T-helper 1 cell treated with Interleukin-12 subunit alpha and Interleukin-12 subunit beta and Interleukin-4 antibody, amounts not matched to agents 30 μg/mL and 1 μg/mL, for 36 hours (primary cell): Measurements from ENCODE around the gene CPLX4.
"Not testable (repeated sequence)": the region's sequence is repeated elsewhere in the genome, so short reads cannot be mapped to it uniquely, and the experiment has no call there.

Experiments used
- H3K27ac Mint-ChIP-seq: one replicate; pipeline ENCODE4 v1.8.0; 2021; ENCODE audit warnings: mild to moderate bottlenecking, mixed read lengths
- H3K27me3 Mint-ChIP-seq: one replicate; pipeline ENCODE4 v1.8.0; 2021; ENCODE audit warnings: low read depth, mixed read lengths
- H3K36me3 Mint-ChIP-seq: one replicate; pipeline ENCODE4 v1.8.0; 2021; ENCODE audit warnings: low read depth, mixed read lengths
- H3K4me1 Mint-ChIP-seq: one replicate; pipeline ENCODE4 v1.8.0; 2021; ENCODE audit warnings: low read depth, mixed read lengths
- H3K4me3 Mint-ChIP-seq: one replicate; pipeline ENCODE4 v1.8.0; 2021; ENCODE audit warnings: mild to moderate bottlenecking, moderate library complexity, mixed read lengths
- H3K9me3 Mint-ChIP-seq: one replicate; pipeline ENCODE4 v1.8.0; 2021; ENCODE audit warnings: mixed read lengths

The CPLX4 gene

GRCh38 chr18:59269563-59270119 lies 48.8 kb downstream of the CPLX4 start:
- peak overlapping the region; percentile 43 for H3K4me3 Mint-ChIP-seq
- peaks cover 85% of the 10 kb centered on the region for H3K27me3 Mint-ChIP-seq
- H3K36me3 Mint-ChIP-seq = no peaks in the 10 kb centered on the region
- H3K4me1 Mint-ChIP-seq = peaks cover 17% of the 10 kb centered on the region
- H3K9me3 Mint-ChIP-seq = no peaks in the 10 kb centered on the region
- H3K27ac Mint-ChIP-seq = peak overlapping the region; percentile 45

- H3K27me3 Mint-ChIP-seq = peaks cover 85% of the 10 kb centered on the region
- H3K36me3 Mint-ChIP-seq = no peaks in the 10 kb centered on the region
- H3K4me3 Mint-ChIP-seq = peak overlapping the region; percentile 17
- H3K4me1 Mint-ChIP-seq = peaks cover 16% of the 10 kb centered on the region
- no peak overlapping the region for H3K27ac Mint-ChIP-seq
- no peaks in the 10 kb centered on the region for H3K9me3 Mint-ChIP-seq
Observed at GRCh38 chr18:59268721-59269562, 49.5 kb downstream of the CPLX4 start.

GRCh38 chr18:59268127-59268720 lies 50.2 kb downstream of the CPLX4 start:
- Mint-ChIP-seq H3K27ac (no peak overlapping the region), H3K4me3 (peak overlapping the region; percentile 14), H3K36me3 (no peaks in the 10 kb centered on the region)

GRCh38 chr18:59267503-59268126 lies 50.8 kb downstream of the CPLX4 start:
- Mint-ChIP-seq H3K4me3 (peak overlapping the region; percentile 14), H3K27me3 (peaks cover 92% of the 10 kb centered on the region), H3K4me1 (peaks cover 13% of the 10 kb centered on the region), H3K36me3 (no peaks in the 10 kb centered on the region), H3K9me3 (no peaks in the 10 kb centered on the region), H3K27ac (no peak overlapping the region)

More at GRCh38 chr18:59268127-59268720, 50.2 kb downstream of the CPLX4 start:
- Mint-ChIP-seq H3K27me3 (peaks cover 86% of the 10 kb centered on the region), H3K9me3 (no peaks in the 10 kb centered on the region), H3K4me1 (peaks cover 13% of the 10 kb centered on the region)

- Mint-ChIP-seq H3K4me3 (no peak overlapping the region), H3K36me3 (no peaks in the 10 kb centered on the region), H3K9me3 (no peaks in the 10 kb centered on the region), H3K27me3 (peaks cover 95% of the 10 kb centered on the region), H3K27ac (no peak overlapping the region), H3K4me1 (peaks cover 13% of the 10 kb centered on the region)
Observed at GRCh38 chr18:59266886-59267502, 51.5 kb downstream of the CPLX4 start.

- H3K9me3 Mint-ChIP-seq = no peaks in the 10 kb centered on the region
- peaks cover 13% of the 10 kb centered on the region for H3K4me1 Mint-ChIP-seq
- no peaks in the 10 kb centered on the region for H3K36me3 Mint-ChIP-seq
- H3K27ac Mint-ChIP-seq = no peak overlapping the region
- peaks cover 95% of the 10 kb centered on the region for H3K27me3 Mint-ChIP-seq
- peak overlapping the region; percentile 27 for H3K4me3 Mint-ChIP-seq
Observed at GRCh38 chr18:59266459-59266858, 52.0 kb downstream of the CPLX4 start.

- Mint-ChIP-seq H3K36me3 (no peaks in the 10 kb centered on the region), H3K4me1 (peaks cover 13% of the 10 kb centered on the region), H3K9me3 (no peaks in the 10 kb centered on the region), H3K27me3 (peaks cover 94% of the 10 kb centered on the region), H3K4me3 (peak overlapping the region; percentile 27), H3K27ac (no peak overlapping the region)
Observed at GRCh38 chr18:59265974-59266369, 52.5 kb downstream of the CPLX4 start.

GRCh38 chr18:59265246-59265973 lies 53.0 kb downstream of the CPLX4 start:
- no peak overlapping the region for H3K27ac Mint-ChIP-seq
- H3K4me1 Mint-ChIP-seq = peaks cover 13% of the 10 kb centered on the region
- H3K27me3 Mint-ChIP-seq = peaks cover 93% of the 10 kb centered on the region
- H3K4me3 Mint-ChIP-seq = peak overlapping the region; percentile 66
- no peaks in the 10 kb centered on the region for H3K9me3 Mint-ChIP-seq
- no peaks in the 10 kb centered on the region for H3K36me3 Mint-ChIP-seq

GRCh38 chr18:59264651-59265245 lies 53.7 kb downstream of the CPLX4 start:
- Mint-ChIP-seq H3K27ac (no peak overlapping the region), H3K4me1 (peaks cover 12% of the 10 kb centered on the region)

GRCh38 chr18:59264121-59264571 lies 54.3 kb downstream of the CPLX4 start:
- Mint-ChIP-seq H3K9me3 (no peaks in the 10 kb centered on the region), H3K4me3 (no peak overlapping the region), H3K4me1 (peaks cover 8% of the 10 kb centered on the region)

More at GRCh38 chr18:59264651-59265245, 53.7 kb downstream of the CPLX4 start:
- Mint-ChIP-seq H3K36me3 (no peaks in the 10 kb centered on the region), H3K27me3 (peaks cover 93% of the 10 kb centered on the region), H3K4me3 (peak overlapping the region; percentile 66), H3K9me3 (no peaks in the 10 kb centered on the region)

GRCh38 chr18:59263661-59264060 lies 54.8 kb downstream of the CPLX4 start:
- no peak overlapping the region for H3K27ac Mint-ChIP-seq
- H3K4me1 Mint-ChIP-seq = peaks cover 7% of the 10 kb centered on the region
- peaks cover 95% of the 10 kb centered on the region for H3K27me3 Mint-ChIP-seq
- H3K4me3 Mint-ChIP-seq = peak overlapping the region; percentile 55
- H3K9me3 Mint-ChIP-seq = no peaks in the 10 kb centered on the region
- H3K36me3 Mint-ChIP-seq = no peaks in the 10 kb centered on the region

More at GRCh38 chr18:59264121-59264571, 54.3 kb downstream of the CPLX4 start:
- H3K27ac Mint-ChIP-seq = no peak overlapping the region
- H3K36me3 Mint-ChIP-seq = no peaks in the 10 kb centered on the region
- H3K27me3 Mint-ChIP-seq = peaks cover 94% of the 10 kb centered on the region

GRCh38 chr18:59262243-59262642 lies 56.2 kb downstream of the CPLX4 start:
- not testable (repeated sequence) for H3K9me3 Mint-ChIP-seq, H3K4me1 Mint-ChIP-seq, H3K36me3 Mint-ChIP-seq, H3K4me3 Mint-ChIP-seq, H3K27ac Mint-ChIP-seq
- H3K27me3 Mint-ChIP-seq = peaks cover 87% of the 10 kb centered on the region

- H3K36me3 Mint-ChIP-seq, H3K27ac Mint-ChIP-seq: not testable (repeated sequence)
- peaks cover 83% of the 10 kb centered on the region for H3K27me3 Mint-ChIP-seq
Observed at GRCh38 chr18:59261842-59262241, 56.6 kb downstream of the CPLX4 start.

More at GRCh38 chr18:59261842-59262241, 56.6 kb downstream of the CPLX4 start:
- H3K9me3 Mint-ChIP-seq, H3K4me1 Mint-ChIP-seq, H3K4me3 Mint-ChIP-seq: not testable (repeated sequence)
